K562 (cell line): ENCODE results near the gene TCFL5. TPM values are rescaled to one million over a fixed set of nuclear protein-coding genes. Genes with fewer than 3 reads are reported as not detected.

ENCODE experiments used
- CREM ChIP-seq: IDR thresholded peaks from 2 replicates; pipeline ENCODE4 v1.6.1; 2014; ENCODE audit warnings: antibody characterized with exemption, low read depth
- CSDE1 ChIP-seq, 2 experiments: fragments of 450-650 bp; IDR thresholded peaks; 2 replicates each; pipeline ENCODE4 v1.6.1; 2016; ENCODE audit warnings: mild to moderate bottlenecking in 1 of 2
- KAT7 ChIP-seq: sonication (generic); formaldehyde crosslinking; IDR thresholded peaks from 2 replicates; pipeline ENCODE4 v1.8.0; 2022; ENCODE audit warnings: missing genetic modification reagents, mild to moderate bottlenecking, borderline replicate concordance
- KDM5B ChIP-seq: fragments of 200-600 bp; sonication (generic); IDR thresholded peaks from 2 replicates; pipeline ENCODE4 v1.6.1; 2012; ENCODE audit warnings: low read depth, mild to moderate bottlenecking, moderate library complexity, low read length, control low read depth, inconsistent platforms; ENCODE audit not compliant: insufficient replicate concordance
- MYNN ChIP-seq, 2 experiments: sonication (generic); formaldehyde crosslinking in 1 of 2; IDR thresholded peaks; 2 replicates each; pipeline versions ENCODE4 v1.5.0 to v1.6.1; 2016 to 2020; ENCODE audit warnings: antibody characterized with exemption in 1 of 2, missing genetic modification reagents in 1 of 2
- NFIC ChIP-seq: fragments of 450-650 bp; IDR thresholded peaks from 2 replicates; pipeline ENCODE4 v1.6.1; 2017; ENCODE audit warnings: mild to moderate bottlenecking, inconsistent platforms
- POLR2G ChIP-seq: fragments of 200-400 bp; formaldehyde crosslinking; IDR thresholded peaks from 2 replicates; pipeline ENCODE4 v1.6.1; 2017; ENCODE audit warnings: low read depth, mild to moderate bottlenecking, antibody characterized with exemption, low read length, moderate library complexity
- PREB ChIP-seq: sonication (generic); formaldehyde crosslinking; IDR thresholded peaks from 2 replicates; pipeline ENCODE4 v1.8.1; 2023; ENCODE audit warnings: mild to moderate bottlenecking, missing genetic modification reagents
- RAD21 ChIP-seq, 2 experiments: fragments of 250-450 bp in 1 of 2; fragments of 450-650 bp in 1 of 2; sonication (Bioruptor Pico) in 1 of 2; formaldehyde crosslinking in 1 of 2; IDR thresholded peaks in 1 of 2; conservative IDR thresholded peaks in 1 of 2; 2 replicates each; pipeline versions ENCODE4 v1.4.0 to v1.8.0; 2020 to 2022; ENCODE audit warnings: mild to moderate bottlenecking in 2 of 2, moderate library complexity in 1 of 2
- SMC3 ChIP-seq: conservative IDR thresholded peaks from 2 replicates; pipeline ENCODE4 v1.6.1; 2011; ENCODE audit warnings: low read depth, low read length, improper control_type of control experiment; ENCODE audit not compliant: insufficient read depth
- VEZF1 ChIP-seq: fragments of 200-800 bp; sonication (Bioruptor generic); IDR thresholded peaks from 2 replicates; pipeline ENCODE4 v1.6.1; 2017; ENCODE audit warnings: missing genetic modification characterization, missing compliant biosample characterization
- ZNF57 ChIP-seq: fragments of 450-650 bp; formaldehyde crosslinking; IDR thresholded peaks from 2 replicates; pipeline ENCODE4 v1.4.0; 2020; ENCODE audit warnings: mild to moderate bottlenecking, moderate library complexity
- ZNF717 ChIP-seq: fragments of 250-450 bp; sonication (Bioruptor Pico); IDR thresholded peaks from 2 replicates; pipeline ENCODE4 v1.5.0; 2021
- polyA plus RNA-seq, 8 experiments: library from polyadenylated mRNA; depleted of rRNA in 4 of 8; stranded (reverse) in 5 of 8; unstranded in 3 of 8; fragments of >200 nt; fragmentation: Nextera tagmentation in 2 of 8; fragmentation: Illumina TruSeq in 1 of 8; extraction: Ambion mirVana in 2 of 8; extraction: Trizol in 1 of 8; gene quantifications; 2 replicates each; pipeline versions ENCODE4 v1.2.1 to v1.2.3, GENCODE V29; 2011 to 2014; ENCODE audit warnings: inconsistent platforms in 1 of 8, missing spikeins in 1 of 8
- total RNA-seq, 7 experiments: library from RNA; depleted of rRNA in 6 of 7; stranded (reverse); fragments of >200 nt in 6 of 7; fragmentation: Illumina TruSeq in 2 of 7; extraction: Trizol in 2 of 7; gene quantifications; 2 replicates each; pipeline versions ENCODE4 v1.2.1 to v1.2.3, GENCODE V29; 2011 to 2021; ENCODE audit warnings: low replicate concordance in 1 of 7

The TCFL5 gene
- total and polyA plus RNA-seq, 9 of the 15 experiments (the other 6 are each of a cell fraction or from before 2014, with no cell fraction given): 1.00 to 12.6 (median 9.1) TPM

- TF ChIP-seq PREB (CRISPR knock-in tag): peak; percentile 21; the same call in 1 of the 2 replicates
- peak; percentile 38; the same call in 1 of the 2 replicates for TF ChIP-seq VEZF1
- 0 out of 2 replicates have a peak, but pooled peaks have one; percentile 23 for TF ChIP-seq ZNF717
- TF ChIP-seq CSDE1 (IDR thresholded peaks at IDR 0.05): no peak
- TF ChIP-seq POLR2G: peak; percentile 85
- peak; percentile 42 for TF ChIP-seq KDM5B
- peak; percentile 40 for TF ChIP-seq NFIC
- TF ChIP-seq SMC3: peak; percentile 80
- no peak for TF ChIP-seq ZNF57 (CRISPR knock-in tag)
- peak; percentile 44; the same call in 1 of the 2 replicates for TF ChIP-seq KAT7 (CRISPR knock-in tag)
- 0 out of 2 replicates have a peak, but pooled peaks have one; percentile 19 for TF ChIP-seq CREM
- TF ChIP-seq RAD21 (CRISPR knock-in tag; conservative IDR thresholded peaks at IDR 0.05 in 1 of 2, IDR thresholded peaks at IDR 0.05 in 1 of 2): peak; percentile 48 to 74
- TF ChIP-seq MYNN (IDR thresholded peaks at IDR 0.05): peak; percentile 39; the same call in 1 of the 2 replicates
- no peak for TF ChIP-seq MYNN (CRISPR knock-in tag; IDR thresholded peaks at IDR 0.05)
Observed at GRCh38 chr20:62900052-62900691, 38.5 kb upstream of the TCFL5 start (continued).
